ENCODE data around the gene ROBO1.

ROBO1 gene

DNA sequence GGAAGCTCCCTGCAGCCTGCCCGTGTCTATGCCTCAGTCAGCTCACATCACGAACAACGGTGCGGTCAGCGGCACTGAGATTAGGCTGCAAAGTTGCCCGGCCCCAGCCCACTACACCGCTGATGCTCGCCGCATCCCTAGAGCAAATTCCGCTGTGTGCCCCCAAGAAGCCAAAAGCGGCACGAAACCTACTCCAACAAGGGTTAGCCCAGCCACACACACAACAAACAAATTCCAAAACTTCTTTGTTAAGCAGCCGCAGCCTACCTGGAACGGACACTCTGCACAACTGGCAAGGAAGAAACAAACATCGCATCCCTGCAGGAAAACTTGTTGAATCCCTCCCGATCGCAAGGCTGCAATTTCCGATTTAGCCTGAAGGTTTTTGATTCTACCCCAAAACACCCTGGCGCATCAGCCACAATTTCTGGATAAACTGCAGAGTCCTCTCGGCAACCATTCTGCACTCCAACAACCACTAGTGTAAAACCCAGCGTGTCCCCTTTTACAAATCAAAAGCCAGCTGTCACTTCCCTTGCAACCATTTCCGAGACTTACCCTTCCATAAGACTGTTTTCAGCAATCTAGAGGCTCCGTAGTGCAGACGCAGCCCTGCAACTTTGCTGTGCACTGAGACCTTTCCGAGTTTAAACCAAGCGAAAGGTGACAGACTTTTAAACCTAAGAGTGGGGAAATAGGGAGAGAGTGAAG, 449 bp downstream of the ROBO1 start:
- Histone ChIP-seq H3K79me2 (ENCODE audit: insufficient read depth, low read depth) (no peaks in the 10 kb centered on the region), H3K4me3 (IDR thresholded peaks at IDR 0.05; ENCODE audit: insufficient read depth, low read depth, low read length) (no peak overlapping the region), H2AFZ (ENCODE audit: low read depth) (no peak overlapping the region), H3K9ac (no peak overlapping the region), H3K36me3 (ENCODE audit: insufficient read depth) (no peaks in the 10 kb centered on the region), H3K4me1 (ENCODE audit: low read depth, poor library complexity, severe bottlenecking) (no peaks in the 10 kb centered on the region), H3K27ac (no peak overlapping the region), H3K4me2 (no peak overlapping the region), H4K20me1 (ENCODE audit: insufficient read depth) (no peaks in the 10 kb centered on the region), H3K27me3 (ENCODE audit: insufficient read depth, low read depth) (no peaks in the 10 kb centered on the region)
- TF ChIP-seq, protein P1, sequence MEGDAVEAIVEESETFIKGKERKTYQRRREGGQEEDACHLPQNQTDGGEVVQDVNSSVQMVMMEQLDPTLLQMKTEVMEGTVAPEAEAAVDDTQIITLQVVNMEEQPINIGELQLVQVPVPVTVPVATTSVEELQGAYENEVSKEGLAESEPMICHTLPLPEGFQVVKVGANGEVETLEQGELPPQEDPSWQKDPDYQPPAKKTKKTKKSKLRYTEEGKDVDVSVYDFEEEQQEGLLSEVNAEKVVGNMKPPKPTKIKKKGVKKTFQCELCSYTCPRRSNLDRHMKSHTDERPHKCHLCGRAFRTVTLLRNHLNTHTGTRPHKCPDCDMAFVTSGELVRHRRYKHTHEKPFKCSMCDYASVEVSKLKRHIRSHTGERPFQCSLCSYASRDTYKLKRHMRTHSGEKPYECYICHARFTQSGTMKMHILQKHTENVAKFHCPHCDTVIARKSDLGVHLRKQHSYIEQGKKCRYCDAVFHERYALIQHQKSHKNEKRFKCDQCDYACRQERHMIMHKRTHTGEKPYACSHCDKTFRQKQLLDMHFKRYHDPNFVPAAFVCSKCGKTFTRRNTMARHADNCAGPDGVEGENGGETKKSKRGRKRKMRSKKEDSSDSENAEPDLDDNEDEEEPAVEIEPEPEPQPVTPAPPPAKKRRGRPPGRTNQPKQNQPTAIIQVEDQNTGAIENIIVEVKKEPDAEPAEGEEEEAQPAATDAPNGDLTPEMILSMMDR (conservative IDR thresholded peaks at IDR 0.05; ENCODE audit: low read depth, low read length) = no peak

DNA sequence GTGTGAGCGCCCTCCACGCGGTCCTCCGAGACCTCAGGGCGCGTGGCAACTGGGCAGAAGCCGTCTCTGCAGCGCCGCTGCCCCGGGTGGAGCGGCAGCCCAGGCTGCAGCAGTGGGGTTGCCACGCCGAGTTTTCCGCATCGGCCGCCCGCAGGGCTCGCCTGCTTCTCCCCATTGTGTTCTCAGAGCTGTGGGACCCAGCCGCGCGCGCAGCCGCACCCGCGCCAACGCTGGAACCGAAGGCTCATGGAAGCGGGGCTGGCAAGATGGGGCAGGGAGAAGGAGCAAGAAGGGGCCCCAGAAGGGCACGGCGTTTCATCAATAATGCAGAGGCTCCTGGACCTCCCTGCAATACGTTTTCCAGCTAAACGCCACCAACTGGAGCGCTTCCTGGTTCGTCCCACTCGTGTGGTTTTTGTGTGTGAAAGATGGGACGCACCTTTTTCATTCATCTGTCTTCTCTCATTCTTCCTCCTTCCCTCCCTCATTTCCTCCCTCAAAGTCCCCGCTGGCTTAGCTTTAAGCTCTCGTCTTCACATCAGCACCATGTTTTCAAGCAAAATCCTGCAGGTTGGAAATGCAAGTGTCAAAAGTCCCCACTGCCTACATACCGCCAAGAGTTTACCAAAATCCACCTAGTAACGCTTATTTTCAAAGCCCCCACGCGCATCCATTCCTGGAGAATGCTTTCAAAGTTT, 1.2 kb downstream of the ROBO1 start:
- Histone ChIP-seq H3K27me3 (ENCODE audit: insufficient read depth, low read depth) (no peaks in the 10 kb centered on the region), H3K79me2 (ENCODE audit: insufficient read depth, low read depth) (no peaks in the 10 kb centered on the region), H2AFZ (ENCODE audit: low read depth) (no peak overlapping the region), H3K4me3 (IDR thresholded peaks at IDR 0.05; ENCODE audit: insufficient read depth, low read depth, low read length) (no peak overlapping the region), H3K9ac (no peak overlapping the region), H3K27ac (no peak overlapping the region), H3K36me3 (ENCODE audit: insufficient read depth) (no peaks in the 10 kb centered on the region), H4K20me1 (ENCODE audit: insufficient read depth) (no peaks in the 10 kb centered on the region), H3K4me2 (no peak overlapping the region), H3K4me1 (ENCODE audit: low read depth, poor library complexity, severe bottlenecking) (no peaks in the 10 kb centered on the region)
- TF ChIP-seq, protein P1 (conservative IDR thresholded peaks at IDR 0.05; ENCODE audit: low read depth, low read length) = no peak

DNA sequence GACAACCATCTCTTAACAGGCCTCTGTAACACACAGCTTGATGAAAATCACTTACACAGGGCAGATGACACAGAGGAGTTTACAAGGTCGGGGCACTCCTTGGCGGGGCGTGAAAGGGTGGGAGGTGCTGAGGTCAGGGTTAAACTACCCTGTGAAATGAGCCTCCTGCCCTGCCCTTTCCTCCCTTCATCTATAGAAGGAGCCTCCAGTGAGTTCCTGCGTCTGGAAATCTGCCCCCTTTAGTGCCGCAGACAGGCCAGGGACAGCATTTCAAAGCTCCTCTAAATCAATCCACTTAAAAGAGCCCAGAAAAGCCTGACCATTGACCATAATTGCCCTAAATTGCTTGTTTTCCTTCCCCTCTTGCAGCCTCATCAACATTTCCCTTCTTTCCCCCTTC, 1.9 kb downstream of the ROBO1 start:
- H4K20me1 ChIP-seq (ENCODE audit: insufficient read depth) = no peaks in the 10 kb centered on the region
- H3K27me3 ChIP-seq (ENCODE audit: insufficient read depth, low read depth) = no peaks in the 10 kb centered on the region
- TF ChIP-seq, protein P1 (conservative IDR thresholded peaks at IDR 0.05; ENCODE audit: low read depth, low read length) = no peak
- no peak overlapping the region for H3K27ac ChIP-seq
- H3K4me3 ChIP-seq (IDR thresholded peaks at IDR 0.05; ENCODE audit: insufficient read depth, low read depth, low read length) = no peak overlapping the region
- H3K79me2 ChIP-seq (ENCODE audit: insufficient read depth, low read depth) = no peaks in the 10 kb centered on the region
- no peak overlapping the region for H3K4me2 ChIP-seq
- no peak overlapping the region for H3K9ac ChIP-seq
- H3K36me3 ChIP-seq (ENCODE audit: insufficient read depth) = no peaks in the 10 kb centered on the region
- H2AFZ ChIP-seq (ENCODE audit: low read depth) = no peak overlapping the region
- H3K4me1 ChIP-seq (ENCODE audit: low read depth, poor library complexity, severe bottlenecking) = no peaks in the 10 kb centered on the region

DNA sequence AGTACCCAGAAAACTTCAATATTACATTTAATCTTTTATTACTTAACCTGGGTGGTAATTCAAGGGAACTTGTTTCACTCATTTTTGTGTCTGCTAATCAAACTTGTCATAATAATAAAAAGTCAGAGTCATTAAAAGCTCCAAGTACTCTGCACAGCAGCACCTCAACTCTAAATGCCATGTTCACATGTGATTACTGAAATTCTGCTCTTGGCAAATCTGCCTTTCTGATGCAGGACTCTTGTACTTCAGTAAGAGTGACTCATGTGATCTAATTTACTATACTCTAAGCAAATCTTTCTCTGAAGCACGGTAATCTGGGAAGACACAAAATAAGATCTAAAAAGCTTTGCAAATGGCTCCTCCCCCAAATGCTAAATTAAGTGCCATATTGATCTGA, 6.4 kb downstream of the ROBO1 start:
- no peaks in the 10 kb centered on the region for H3K27me3 ChIP-seq (ENCODE audit: insufficient read depth, low read depth)
- H4K20me1 ChIP-seq (ENCODE audit: insufficient read depth) = no peaks in the 10 kb centered on the region
- H3K79me2 ChIP-seq (ENCODE audit: insufficient read depth, low read depth) = no peaks in the 10 kb centered on the region
- H3K9ac ChIP-seq = no peak overlapping the region
- H3K4me2 ChIP-seq = no peak overlapping the region
- H2AFZ ChIP-seq (ENCODE audit: low read depth) = no peak overlapping the region
- no peak overlapping the region for H3K4me3 ChIP-seq (IDR thresholded peaks at IDR 0.05; ENCODE audit: insufficient read depth, low read depth, low read length)
- no peaks in the 10 kb centered on the region for H3K4me1 ChIP-seq (ENCODE audit: low read depth, poor library complexity, severe bottlenecking)
- no peak overlapping the region for H3K27ac ChIP-seq
- H3K36me3 ChIP-seq (ENCODE audit: insufficient read depth) = no peaks in the 10 kb centered on the region
- TF ChIP-seq, protein P1 (conservative IDR thresholded peaks at IDR 0.05; ENCODE audit: low read depth, low read length) = no peak
